ENCODE measurements around the gene LAMB2. TPM values are rescaled to one million over a fixed set of nuclear protein-coding genes. Genes with fewer than 3 reads are reported as not detected.

LAMB2 gene
- total RNA-seq, 1 experiment from 2014 or later, result 121 TPM

GRCh38 chr3:49098429-49098828 lies 34.4 kb downstream of the LAMB2 start:
- no peak overlapping the region for H3K27ac ChIP-seq (ENCODE audit: insufficient read length, low read depth, low read length)
- no peak overlapping the region for H4K5ac ChIP-seq (ENCODE audit: insufficient read length, low read depth, low read length)
- H3K9ac ChIP-seq (ENCODE audit: extremely low read depth, insufficient read length, low read length), result no peak overlapping the region
- no peak overlapping the region for H2BK12ac ChIP-seq (ENCODE audit: insufficient read length, low read depth, low read length)
- H2BK5ac ChIP-seq (ENCODE audit: insufficient read length, low read length), result no peak overlapping the region
- no peak overlapping the region for H2AK5ac ChIP-seq (ENCODE audit: insufficient read length, low read length)
- no peak overlapping the region for H3K4ac ChIP-seq (ENCODE audit: low read depth, low read length)
- no peak overlapping the region for H3K56ac ChIP-seq (ENCODE audit: insufficient read length, low read depth, low read length)
- no peaks in the 10 kb centered on the region; the same call in 1 of the 2 replicates for H3K27me3 Mint-ChIP-seq (ENCODE audit: low read depth)
- H4K91ac ChIP-seq (ENCODE audit: insufficient read length, low read depth, low read length), result no peak overlapping the region
- H3K9me3 ChIP-seq (ENCODE audit: control insufficient read depth, low read depth, low read length), result no peaks in the 10 kb centered on the region
- H3K23me2 ChIP-seq (ENCODE audit: insufficient read length, low read depth, low read length, poor library complexity, severe bottlenecking), result peaks cover 4% of the 10 kb centered on the region
- H3K4me2 ChIP-seq (ENCODE audit: insufficient read depth, insufficient read length, low read length), result no peak overlapping the region
- no peak overlapping the region for H4K8ac ChIP-seq (replicated peaks; ENCODE audit: insufficient read length, low read depth, low read length)
- TF ChIP-seq CTCF (conservative IDR thresholded peaks at IDR 0.05), result no peak
- no peak overlapping the region for H2AFZ ChIP-seq (ENCODE audit: low read length)
- H3K18ac ChIP-seq (ENCODE audit: insufficient read length, low read depth, low read length), result no peak overlapping the region
- no peak overlapping the region for H3T11ph ChIP-seq (ENCODE audit: low read length)
- H3K27ac Mint-ChIP-seq, result no peak overlapping the region
- no peak overlapping the region for H3K14ac ChIP-seq (ENCODE audit: insufficient read depth, low read length)
- peaks cover 49 to 72% (median 62%) of the 10 kb centered on the region in 3 experiments for H3K36me3 Mint-ChIP-seq (ENCODE audit: insufficient read depth in 1 of 3, low read depth in 3 of 3)
- no CpG with 5 or more reads among the region's 5 CpGs for WGBS (ENCODE audit: extremely low coverage, insufficient read length, low lambda C conversion rate)
- no peak for DNase-seq
- H3K4me3 Mint-ChIP-seq, result no peak overlapping the region
- no peaks in the 10 kb centered on the region for H3K79me1 ChIP-seq (ENCODE audit: insufficient read depth, low read depth, low read length, poor library complexity, severe bottlenecking)
- no peaks in the 10 kb centered on the region for H3K79me2 ChIP-seq (ENCODE audit: insufficient read depth, low read length)
- no peak overlapping the region for H3K23ac ChIP-seq (ENCODE audit: insufficient read length, low read depth, low read length)
- no peaks in the 10 kb centered on the region for H4K20me1 ChIP-seq (ENCODE audit: control insufficient read depth, insufficient read depth, insufficient read length)
- no peaks in the 10 kb centered on the region for H3K4me1 ChIP-seq (ENCODE audit: insufficient read depth, low read length)
- no peak overlapping the region for H2BK15ac ChIP-seq (ENCODE audit: low read depth, low read length)
- no peaks in the 10 kb centered on the region for H3K27me3 ChIP-seq (ENCODE audit: insufficient read depth, low read length)
- H3K4me1 Mint-ChIP-seq, result peaks cover 6 to 7% of the 10 kb centered on the region in 2 experiments
- no peak overlapping the region for H2BK20ac ChIP-seq (ENCODE audit: low read depth, low read length, poor library complexity, severe bottlenecking)
- H3K9me3 Mint-ChIP-seq, result no peaks in the 10 kb centered on the region
- no peak overlapping the region for H2BK120ac ChIP-seq (ENCODE audit: low read depth, low read length, poor library complexity, severe bottlenecking)
